ENCODE results near the gene IFNGR2. TPM values are rescaled to one million over a fixed set of nuclear protein-coding genes. Genes with fewer than 3 reads are reported as not detected.

The IFNGR2 gene, protein sequence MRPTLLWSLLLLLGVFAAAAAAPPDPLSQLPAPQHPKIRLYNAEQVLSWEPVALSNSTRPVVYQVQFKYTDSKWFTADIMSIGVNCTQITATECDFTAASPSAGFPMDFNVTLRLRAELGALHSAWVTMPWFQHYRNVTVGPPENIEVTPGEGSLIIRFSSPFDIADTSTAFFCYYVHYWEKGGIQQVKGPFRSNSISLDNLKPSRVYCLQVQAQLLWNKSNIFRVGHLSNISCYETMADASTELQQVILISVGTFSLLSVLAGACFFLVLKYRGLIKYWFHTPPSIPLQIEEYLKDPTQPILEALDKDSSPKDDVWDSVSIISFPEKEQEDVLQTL
- total RNA-seq: 10 to 100 TPM; 53.7 to 96.3 (median 67.6) TPM

DNA sequence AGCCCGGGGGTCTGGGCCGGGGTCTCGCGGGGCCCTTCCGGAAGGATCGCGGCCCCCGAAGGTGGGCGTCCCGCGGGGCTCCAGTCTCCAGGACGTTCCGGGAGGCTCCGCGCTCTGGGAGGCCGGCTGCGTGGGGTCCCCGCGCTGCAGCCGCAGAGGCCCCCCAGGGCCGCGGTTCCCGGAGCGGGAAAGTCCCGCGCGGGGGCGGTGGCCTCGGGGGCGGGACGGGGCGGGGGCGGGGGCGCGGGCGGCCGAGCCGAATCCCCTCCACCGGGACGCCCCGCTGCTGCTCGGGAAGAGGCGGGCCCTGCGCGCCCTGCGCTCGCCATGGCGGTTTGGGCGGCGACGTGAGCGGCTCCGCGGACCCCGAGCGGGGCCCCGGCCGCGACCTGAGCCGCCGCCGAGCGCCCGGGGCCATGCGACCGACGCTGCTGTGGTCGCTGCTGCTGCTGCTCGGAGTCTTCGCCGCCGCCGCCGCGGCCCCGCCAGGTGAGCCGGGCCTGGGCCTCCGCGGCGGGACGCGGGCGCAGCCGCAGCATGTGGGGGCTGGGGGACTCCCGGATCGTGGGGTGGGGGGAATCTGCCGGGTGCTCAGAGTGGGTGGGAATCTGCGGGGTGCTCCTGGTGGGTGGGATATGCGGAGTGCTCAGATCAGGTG is at the start of gene IFNGR2:
Gene IFNGR2 (plus strand): TSS at position 286 of the 658 bp plus-strand sequence. CDS start 131 bp downstream, at position 417.
- Histone ChIP-seq H3K4me3 (peak within 1 kb of the TSS; percentile 85 to 97 (median 94)), H3K27ac (peak within 1 kb of the TSS; percentile 96 to 99 (median 98)), H3K9me3 (no peaks in the 10 kb centered on the region), H3K4me1 (peaks cover 0 to 35% (median 11%) of the 10 kb centered on the region in 4 donors), H3K36me3 (no peaks in the 10 kb centered on the region), H3K27me3 (no peaks in the 10 kb centered on the region)
- TF ChIP-seq POLR2A (IDR thresholded peaks at IDR 0.05): peak in 1 of 2 donors; percentile 24
- TF ChIP-seq, protein P1, sequence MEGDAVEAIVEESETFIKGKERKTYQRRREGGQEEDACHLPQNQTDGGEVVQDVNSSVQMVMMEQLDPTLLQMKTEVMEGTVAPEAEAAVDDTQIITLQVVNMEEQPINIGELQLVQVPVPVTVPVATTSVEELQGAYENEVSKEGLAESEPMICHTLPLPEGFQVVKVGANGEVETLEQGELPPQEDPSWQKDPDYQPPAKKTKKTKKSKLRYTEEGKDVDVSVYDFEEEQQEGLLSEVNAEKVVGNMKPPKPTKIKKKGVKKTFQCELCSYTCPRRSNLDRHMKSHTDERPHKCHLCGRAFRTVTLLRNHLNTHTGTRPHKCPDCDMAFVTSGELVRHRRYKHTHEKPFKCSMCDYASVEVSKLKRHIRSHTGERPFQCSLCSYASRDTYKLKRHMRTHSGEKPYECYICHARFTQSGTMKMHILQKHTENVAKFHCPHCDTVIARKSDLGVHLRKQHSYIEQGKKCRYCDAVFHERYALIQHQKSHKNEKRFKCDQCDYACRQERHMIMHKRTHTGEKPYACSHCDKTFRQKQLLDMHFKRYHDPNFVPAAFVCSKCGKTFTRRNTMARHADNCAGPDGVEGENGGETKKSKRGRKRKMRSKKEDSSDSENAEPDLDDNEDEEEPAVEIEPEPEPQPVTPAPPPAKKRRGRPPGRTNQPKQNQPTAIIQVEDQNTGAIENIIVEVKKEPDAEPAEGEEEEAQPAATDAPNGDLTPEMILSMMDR (IDR thresholded peaks at IDR 0.05): no peak
- peak; percentile 48 to 69 (median 68) for DNase-seq

DNA sequence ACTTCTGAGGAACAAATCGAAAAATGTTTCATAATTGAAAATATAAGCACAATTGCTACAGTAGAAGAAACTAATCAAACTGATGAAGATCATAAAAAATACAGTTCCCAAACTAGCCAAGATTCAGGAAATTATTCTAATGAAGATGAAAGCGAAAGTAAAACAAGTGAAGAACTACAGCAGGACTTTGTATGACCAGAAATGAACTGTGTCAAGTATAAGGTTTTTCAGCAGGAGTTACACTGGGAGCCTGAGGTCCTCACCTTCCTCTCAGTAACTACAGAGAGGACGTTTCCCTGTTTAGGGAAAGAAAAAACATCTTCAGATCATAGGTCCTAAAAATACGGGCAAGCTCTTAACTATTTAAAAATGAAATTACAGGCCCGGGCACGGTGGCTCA is 47.9 kb upstream of the IFNGR2 start:
- no peak for TF ChIP-seq POLR2A (IDR thresholded peaks at IDR 0.05)
- TF ChIP-seq, protein P1 (IDR thresholded peaks at IDR 0.05): no peak
- H3K27ac ChIP-seq: no peak overlapping the region

DNA sequence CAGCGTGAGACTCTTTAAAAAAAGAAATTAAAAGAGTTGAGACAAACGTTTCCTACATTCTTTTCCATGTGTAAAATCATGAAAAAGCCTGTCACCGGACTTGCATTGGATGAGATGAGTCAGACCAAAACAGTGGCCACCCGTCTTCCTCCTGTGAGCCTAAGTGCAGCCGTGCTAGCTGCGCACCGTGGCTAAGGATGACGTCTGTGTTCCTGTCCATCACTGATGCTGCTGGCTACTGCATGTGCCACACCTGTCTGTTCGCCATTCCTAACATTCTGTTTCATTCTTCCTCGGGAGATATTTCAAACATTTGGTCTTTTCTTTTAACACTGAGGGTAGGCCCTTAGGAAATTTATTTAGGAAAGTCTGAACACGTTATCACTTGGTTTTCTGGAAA is 47.2 kb upstream of the IFNGR2 start:
- Histone ChIP-seq H3K9me3 (no peaks in the 10 kb centered on the region), H3K4me1 (peaks cover 0 to 10% (median 5%) of the 10 kb centered on the region in 4 donors), H3K27ac (no peak overlapping the region), H3K36me3 (peaks cover 0 to 38% (median 0%) of the 10 kb centered on the region in 3 donors), H3K27me3 (no peaks in the 10 kb centered on the region), H3K4me3 (no peak overlapping the region)
- DNase-seq: no peak
- no peak for TF ChIP-seq POLR2A (IDR thresholded peaks at IDR 0.05)
- TF ChIP-seq, protein P1 (IDR thresholded peaks at IDR 0.05): no peak

More for the DNA sequence above, 47.9 kb upstream of the IFNGR2 start:
- Histone ChIP-seq H3K4me1 (peaks cover 0 to 3% (median 0%) of the 10 kb centered on the region in 4 donors), H3K36me3 (peaks cover 0 to 42% (median 0%) of the 10 kb centered on the region in 3 donors), H3K4me3 (no peak overlapping the region), H3K27me3 (no peaks in the 10 kb centered on the region), H3K9me3 (no peaks in the 10 kb centered on the region)
- no peak for DNase-seq

DNA sequence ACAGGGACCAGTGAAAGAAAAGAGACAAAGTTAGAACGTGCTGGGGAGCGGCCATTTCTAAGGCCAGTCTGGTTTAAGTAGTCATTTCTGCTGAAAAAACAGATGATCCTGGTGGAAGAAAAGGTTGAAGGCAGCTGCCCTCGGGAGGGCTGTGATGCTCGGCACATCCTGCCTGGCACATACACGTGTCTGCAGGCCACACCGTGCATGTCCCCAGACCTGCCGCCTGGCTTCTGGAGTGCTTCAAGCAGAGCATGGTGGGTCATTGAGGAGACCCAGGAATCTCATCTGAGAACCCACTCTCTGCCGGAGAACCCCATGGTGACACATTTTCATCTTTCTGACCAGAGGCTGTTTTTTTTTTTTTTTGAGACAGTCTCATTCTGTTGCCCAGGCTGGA is 46.0 kb upstream of the IFNGR2 start:
- DNase-seq: no peak
- TF ChIP-seq, protein P1 (IDR thresholded peaks at IDR 0.05): no peak
- no peak for TF ChIP-seq POLR2A (IDR thresholded peaks at IDR 0.05)
- H3K36me3 ChIP-seq: peaks cover 0 to 28% (median 0%) of the 10 kb centered on the region in 3 donors
- H3K4me1 ChIP-seq: peaks cover 0 to 18% (median 7%) of the 10 kb centered on the region in 4 donors
- no peaks in the 10 kb centered on the region for H3K27me3 ChIP-seq
- no peak overlapping the region for H3K27ac ChIP-seq
- no peaks in the 10 kb centered on the region for H3K9me3 ChIP-seq
- H3K4me3 ChIP-seq: no peak overlapping the region

DNA sequence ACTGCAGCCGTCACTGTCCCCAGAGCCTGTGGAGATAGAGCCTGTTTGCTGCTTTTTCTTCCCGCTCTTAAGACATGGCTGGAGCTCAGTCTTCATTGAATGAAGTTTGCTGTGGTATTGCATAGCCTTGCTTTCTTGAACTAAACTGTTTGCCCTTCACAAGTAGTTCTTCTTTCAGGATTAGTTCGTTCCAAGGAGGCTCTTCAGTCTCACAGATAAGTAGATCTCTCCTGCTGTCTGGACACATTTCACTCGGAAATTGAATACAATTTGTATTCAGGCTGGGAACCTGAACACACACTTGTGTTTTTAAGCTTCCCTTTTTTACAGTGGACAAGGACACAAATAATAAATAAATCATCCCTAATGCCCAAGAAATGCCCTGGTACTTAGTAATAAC is 43.8 kb upstream of the IFNGR2 start:
- Histone ChIP-seq H3K36me3 (peaks cover 0 to 17% (median 0%) of the 10 kb centered on the region in 3 donors), H3K4me3 (no peak overlapping the region), H3K27me3 (no peaks in the 10 kb centered on the region), H3K27ac (no peak overlapping the region), H3K9me3 (no peaks in the 10 kb centered on the region), H3K4me1 (peaks cover 0 to 19% (median 7%) of the 10 kb centered on the region in 4 donors)
- TF ChIP-seq, protein P1 (IDR thresholded peaks at IDR 0.05): no peak
- no peak for TF ChIP-seq POLR2A (IDR thresholded peaks at IDR 0.05)
- no peak for DNase-seq

Measured in Peyer's patch (tissue), 4 donors.